Tibial nerve (tissue), 4 donors: ENCODE measurements around the gene EFCAB14. TPM values are rescaled to one million over a fixed set of nuclear protein-coding genes. Genes with fewer than 3 reads are reported as not detected.

Experiments used
- DNase-seq, 2 donors: peaks; one replicate each; pipeline ENCODE4 v3.0.0-alpha.2; 2019; ENCODE audit warnings: low spot score in 2 of 2
- H3K27ac ChIP-seq, 4 donors: fragments of 200-600 bp; sonication (generic) in 3 of 4; one replicate each; pipeline ENCODE4 v1.5.1; 2017 to 2019; ENCODE audit warnings: mild to moderate bottlenecking in 1 of 4
- H3K27me3 ChIP-seq, 2 donors: fragments of 200-600 bp; sonication (generic) in 1 of 2; one replicate each; pipeline versions ENCODE4 v1.5.1 to v1.6.0; 2017 to 2019
- H3K36me3 ChIP-seq, 3 donors: fragments of 200-600 bp; sonication (generic); one replicate each; pipeline ENCODE4 v1.5.1; 2018 to 2019
- H3K4me1 ChIP-seq, 4 donors: fragments of 200-600 bp; sonication (generic) in 3 of 4; one replicate each; pipeline ENCODE4 v1.5.1; 2017 to 2019
- H3K4me3 ChIP-seq, 4 donors: fragments of 200-600 bp; sonication (generic) in 3 of 4; one replicate each; pipeline ENCODE4 v1.5.1; 2017 to 2019; ENCODE audit warnings: mild to moderate bottlenecking in 1 of 4, moderate library complexity in 1 of 4
- H3K9me3 ChIP-seq, 4 donors: fragments of 200-600 bp; sonication (generic) in 3 of 4; one replicate each; pipeline ENCODE4 v1.5.1; 2017 to 2019
- EP300 ChIP-seq, 2 donors: sonication (generic); formaldehyde crosslinking; IDR thresholded peaks; one replicate each; pipeline ENCODE4 v1.6.1; 2017; ENCODE audit warnings: antibody characterized with exemption in 2 of 2, mild to moderate bottlenecking in 1 of 2
- POLR2A ChIP-seq, 2 donors: fragments of 450-650 bp; IDR thresholded peaks; one replicate each; pipeline ENCODE4 v1.6.1; 2017; ENCODE audit warnings: antibody characterized with exemption in 2 of 2, mild to moderate bottlenecking in 2 of 2, moderate library complexity in 2 of 2
- WGBS, 2 donors: methylation state at CpG; one replicate each; pipeline ENCODE4 v1.1.5; 2018; 5-methylcytosine and 5-hydroxymethylcytosine counted together
- total RNA-seq, 4 donors: library from RNA; depleted of rRNA; stranded (reverse); fragments of >200 nt; gene quantifications; one replicate each; pipeline ENCODE4 v1.1.0, GENCODE V29; 2016
- TF ChIP-seq, protein P1 (sequence below), 5 experiments: fragments of 200-600 bp in 3 of 5; fragments of 450-650 bp in 2 of 5; sonication (generic) in 3 of 5; IDR thresholded peaks; one replicate each; pipeline ENCODE4 v1.5.1; 2016 to 2019; ENCODE audit warnings: antibody characterized with exemption in 5 of 5, mild to moderate bottlenecking in 3 of 5, moderate library complexity in 2 of 5

Gene EFCAB14
- total RNA-seq, 4 donors from 2014 or later, result 81.0 to 106 (median 97.0) TPM

DNA sequence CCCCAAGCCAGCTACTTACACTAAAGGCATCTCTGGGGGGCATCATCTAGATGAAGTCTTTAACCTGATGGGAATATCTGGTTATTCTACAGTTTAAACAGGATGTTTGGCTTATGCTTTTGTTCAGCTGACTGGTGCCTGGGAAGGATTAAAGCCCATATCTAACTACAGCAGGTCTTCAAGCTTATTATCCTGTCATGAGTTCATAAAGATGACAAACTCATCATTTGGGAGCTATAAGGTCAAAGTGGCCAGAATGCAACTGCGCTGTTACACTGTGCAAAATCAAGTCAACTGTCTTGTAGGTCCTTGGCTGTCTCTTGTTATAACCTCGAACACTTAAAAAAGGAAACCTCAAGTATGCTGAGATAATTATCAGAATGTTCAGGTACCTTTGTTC, 83.7 kb downstream of the EFCAB14 start:
- peaks cover 0 to 4% (median 0%) of the 10 kb centered on the region in 4 donors for H3K4me1 ChIP-seq
- peaks cover 0 to 82% (median 0%) of the 10 kb centered on the region in 3 donors for H3K36me3 ChIP-seq
- H3K27me3 ChIP-seq, result no peaks in the 10 kb centered on the region
- H3K9me3 ChIP-seq, result no peaks in the 10 kb centered on the region
- TF ChIP-seq EP300 (IDR thresholded peaks at IDR 0.05), result no peak
- TF ChIP-seq, protein P1, sequence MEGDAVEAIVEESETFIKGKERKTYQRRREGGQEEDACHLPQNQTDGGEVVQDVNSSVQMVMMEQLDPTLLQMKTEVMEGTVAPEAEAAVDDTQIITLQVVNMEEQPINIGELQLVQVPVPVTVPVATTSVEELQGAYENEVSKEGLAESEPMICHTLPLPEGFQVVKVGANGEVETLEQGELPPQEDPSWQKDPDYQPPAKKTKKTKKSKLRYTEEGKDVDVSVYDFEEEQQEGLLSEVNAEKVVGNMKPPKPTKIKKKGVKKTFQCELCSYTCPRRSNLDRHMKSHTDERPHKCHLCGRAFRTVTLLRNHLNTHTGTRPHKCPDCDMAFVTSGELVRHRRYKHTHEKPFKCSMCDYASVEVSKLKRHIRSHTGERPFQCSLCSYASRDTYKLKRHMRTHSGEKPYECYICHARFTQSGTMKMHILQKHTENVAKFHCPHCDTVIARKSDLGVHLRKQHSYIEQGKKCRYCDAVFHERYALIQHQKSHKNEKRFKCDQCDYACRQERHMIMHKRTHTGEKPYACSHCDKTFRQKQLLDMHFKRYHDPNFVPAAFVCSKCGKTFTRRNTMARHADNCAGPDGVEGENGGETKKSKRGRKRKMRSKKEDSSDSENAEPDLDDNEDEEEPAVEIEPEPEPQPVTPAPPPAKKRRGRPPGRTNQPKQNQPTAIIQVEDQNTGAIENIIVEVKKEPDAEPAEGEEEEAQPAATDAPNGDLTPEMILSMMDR (IDR thresholded peaks at IDR 0.05), result no peak
- no peak for TF ChIP-seq POLR2A (IDR thresholded peaks at IDR 0.05)
- 90 to 93% methylated on average over 2 of the region's 2 CpGs for WGBS, 2 donors
- no peak overlapping the region for H3K27ac ChIP-seq
- H3K4me3 ChIP-seq, result no peak overlapping the region
- no peak for DNase-seq

DNA sequence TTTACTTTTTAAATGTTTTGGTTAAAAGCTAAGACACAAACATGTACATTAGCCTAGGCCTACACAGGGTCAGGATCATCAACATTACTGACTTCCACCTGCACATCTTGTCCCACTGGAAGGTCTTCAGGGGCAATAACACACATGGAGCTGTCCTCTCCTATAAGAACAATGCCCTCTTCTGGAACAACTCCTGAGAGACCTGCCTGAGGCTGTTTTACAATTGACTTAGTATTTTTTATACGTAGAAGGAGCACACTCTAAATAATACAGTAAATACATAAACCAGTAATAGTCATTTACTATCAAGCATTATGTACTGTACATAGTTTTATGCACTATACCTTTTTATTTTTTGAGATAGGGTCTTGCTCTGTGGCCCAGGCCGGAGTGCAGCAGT, 88.2 kb downstream of the EFCAB14 start:
- Histone ChIP-seq H3K36me3 (peaks cover 0 to 68% (median 0%) of the 10 kb centered on the region in 3 donors), H3K27ac (no peak overlapping the region), H3K4me3 (no peak overlapping the region), H3K27me3 (no peaks in the 10 kb centered on the region), H3K4me1 (no peaks in the 10 kb centered on the region), H3K9me3 (no peaks in the 10 kb centered on the region)
- no peak for DNase-seq
- WGBS, 2 donors, result 71 to 80% methylated on average over 2 of the region's 2 CpGs
- no peak for TF ChIP-seq EP300 (IDR thresholded peaks at IDR 0.05)
- TF ChIP-seq POLR2A (IDR thresholded peaks at IDR 0.05), result no peak
- TF ChIP-seq, protein P1 (IDR thresholded peaks at IDR 0.05), result no peak

Other genes with a start within 250 kb of the EFCAB14 start
- gene DMBX1, start 229.3 kb downstream of the EFCAB14 start, total RNA-seq, result not detected
- gene KNCN, start 167.5 kb downstream of the EFCAB14 start, total RNA-seq, result not detected
- 10 to 100 TPM; 52.4 to 75.0 (median 66.5) TPM for gene MKNK1, start 114.8 kb downstream of the EFCAB14 start, total RNA-seq
- gene MOB3C, start 102.3 kb downstream of the EFCAB14 start, total RNA-seq, result 10 to 100 TPM; 15.1 to 22.3 (median 17.1) TPM
- gene ATPAF1, start 50.8 kb downstream of the EFCAB14 start, total RNA-seq, result 10 to 100 TPM; 26.3 to 38.5 (median 30.2) TPM
- gene TEX38, start 47.3 kb downstream of the EFCAB14 start, total RNA-seq, result not detected
- gene CYP4B1, start 79.9 kb upstream of the EFCAB14 start, total RNA-seq, result 1,000 to 10,000 TPM in 2 of 4 donors, 100 to 1,000 TPM in 2; 578 to 1,081 (median 834) TPM
- gene CYP4A11, start 222.4 kb upstream of the EFCAB14 start, total RNA-seq, result under 1 TPM in 2 of 4 donors, not detected in 2; 0.30 to 0.42 TPM